ENCODE measurements around the gene STRADB. TPM values are rescaled to one million over a fixed set of nuclear protein-coding genes. Genes with fewer than 3 reads are reported as not detected.
A peak's percentile ranks its signal among the peaks of the same experiment; 100 is the strongest.

STRADB gene
- total RNA-seq, 5 donors from 2014 or later (not counting 1 experiment from before 2014, with no cell fraction given) = 10.2 to 24.2 (median 18.0) TPM

DNA sequence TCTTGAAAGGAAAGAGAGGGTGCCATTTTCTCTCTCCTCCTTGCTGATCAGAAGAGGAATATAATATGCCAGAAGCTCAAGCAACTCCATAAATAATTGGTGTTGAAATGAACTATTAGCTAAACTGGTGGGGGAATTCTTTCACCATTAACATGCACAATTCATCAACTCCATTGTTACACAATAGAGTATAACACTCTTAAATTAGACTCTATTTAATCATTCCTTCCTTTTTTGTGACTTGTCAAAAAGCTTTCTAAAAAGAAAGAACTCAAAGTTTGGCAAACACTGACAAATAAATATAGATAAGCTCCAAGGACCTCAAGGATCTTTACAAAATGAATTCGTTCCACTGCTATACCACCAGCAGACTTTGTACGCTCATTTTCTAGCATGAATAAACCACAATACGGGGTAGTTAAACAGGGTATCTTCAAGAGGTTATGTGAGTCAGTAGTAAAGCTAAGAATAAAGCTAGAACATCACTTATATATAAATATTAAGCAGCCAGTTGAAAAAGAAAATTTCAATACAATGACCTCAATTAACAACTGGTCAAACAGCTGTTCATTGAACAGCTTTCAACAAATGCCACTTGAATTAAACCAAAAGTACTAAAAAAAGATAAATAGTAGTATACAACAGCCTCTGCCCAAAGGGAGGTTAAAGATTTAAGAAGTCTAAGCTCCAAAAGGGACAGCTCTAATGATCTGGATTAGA is 6.6 kb upstream of the STRADB start:
- Mint-ChIP-seq H3K4me1 (peaks cover 9 to 66% (median 66%) of the 10 kb centered on the region in 3 donors), H3K27ac (no peak overlapping the region), H3K9me3 (no peaks in the 10 kb centered on the region), H3K4me3 (no peak overlapping the region), H3K27me3 (no peaks in the 10 kb centered on the region), H3K36me3 (peaks cover 19% of the 10 kb centered on the region)
- WGBS (ENCODE audit: insufficient coverage) = no CpG with 5 or more reads among the region's 3 CpGs
- Histone ChIP-seq H3K4me3 (ENCODE audit: control insufficient read depth in 1 of 2, extremely low read depth in 1 of 2, low read length in 1 of 2) (no peak overlapping the region), H3K9me3 (no peaks in the 10 kb centered on the region), H3K4me1 (ENCODE audit: control insufficient read depth in 1 of 2, extremely low read depth in 1 of 2, insufficient read depth in 2 of 2, low read length in 2 of 2) (peaks cover 23 to 30% of the 10 kb centered on the region in 2 experiments), H3K36me3 (ENCODE audit: control insufficient read depth in 2 of 2, extremely low read depth in 1 of 2, insufficient read depth in 1 of 2, low read length in 1 of 2) (no peaks in the 10 kb centered on the region), H3K27me3 (replicated peaks in 1 of 2; ENCODE audit: control insufficient read depth in 2 of 2, extremely low read depth in 1 of 2, insufficient read depth in 2 of 2, low read length in 1 of 2) (no peaks in the 10 kb centered on the region), H3K27ac (ENCODE audit: low read length) (no peak overlapping the region)
- no peak for ATAC-seq (replicated peaks in 1 of 4)
- ChIA-PET POLR2A (interaction anchor here in 1 of 2 donors (0.5 kb wide), 1 partner anchor 481 kb away, joined by 3 read pairs; no protein-coding TSS in a partner anchor), CTCF (interaction anchor here (0.9 to 1.2 kb wide), 2 partner anchors 11 to 38 kb away, joined by 3 read pairs; no protein-coding TSS in a partner anchor)
- DNase-seq = no peak

DNA sequence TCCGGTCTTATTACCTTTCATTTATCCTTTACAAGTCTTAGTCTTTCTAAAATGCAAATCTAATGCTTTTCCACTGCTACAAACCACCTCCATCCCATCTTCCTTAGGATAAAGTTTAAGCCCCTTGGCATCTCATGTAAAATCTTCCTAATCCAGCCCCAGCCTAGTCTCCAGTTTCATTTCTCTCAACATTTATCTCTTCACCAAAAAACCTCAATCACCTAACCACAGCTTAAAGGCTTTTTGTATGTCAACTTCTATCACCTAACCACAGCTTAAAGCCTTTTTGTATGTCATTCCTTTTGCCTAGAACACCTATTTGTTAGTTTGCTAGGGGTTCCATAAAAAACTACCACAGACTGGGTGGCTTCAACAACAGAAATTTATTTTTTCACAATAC is 4.5 kb upstream of the STRADB start:
- no peaks in the 10 kb centered on the region for H3K27me3 ChIP-seq (replicated peaks in 1 of 2; ENCODE audit: control insufficient read depth in 2 of 2, extremely low read depth in 1 of 2, insufficient read depth in 2 of 2, low read length in 1 of 2)
- Mint-ChIP-seq H3K4me1 (peaks cover 15 to 61% (median 56%) of the 10 kb centered on the region in 3 donors), H3K27me3 (no peaks in the 10 kb centered on the region), H3K9me3 (no peaks in the 10 kb centered on the region), H3K27ac (peak overlapping the region; percentile 62 to 74), H3K36me3 (peaks cover 14% of the 10 kb centered on the region), H3K4me3 (peak overlapping the region; percentile 46 to 99 (median 60))
- WGBS (ENCODE audit: insufficient coverage) = 50% methylated on average over 1 of the region's 1 CpG
- no peaks in the 10 kb centered on the region for H3K36me3 ChIP-seq (ENCODE audit: control insufficient read depth in 2 of 2, extremely low read depth in 1 of 2, insufficient read depth in 1 of 2, low read length in 1 of 2)
- H3K4me3 ChIP-seq (ENCODE audit: control insufficient read depth in 1 of 2, extremely low read depth in 1 of 2, low read length in 1 of 2) = no peak overlapping the region
- ChIA-PET CTCF (interaction anchor here in 1 of 2 donors (0.6 to 1.2 kb wide), 4 partner anchors 15 to 84 kb away, joined by 3 to 8 read pairs (median 4); no protein-coding TSS in a partner anchor), POLR2A (interaction anchor here in 1 of 2 donors (0.6 to 1.4 kb wide), 3 partner anchors 11 to 629 kb away, joined by 3 read pairs; no protein-coding TSS in a partner anchor)
- no peaks in the 10 kb centered on the region for H3K9me3 ChIP-seq
- peak in 1 of 35 experiments; percentile 58 for DNase-seq
- H3K4me1 ChIP-seq (ENCODE audit: control insufficient read depth in 1 of 2, extremely low read depth in 1 of 2, insufficient read depth in 2 of 2, low read length in 2 of 2) = peaks cover 31 to 33% of the 10 kb centered on the region in 2 experiments
- ATAC-seq (replicated peaks in 1 of 4) = peak in 1 of 4 experiments; percentile 11
- peak overlapping the region; percentile 3 for H3K27ac ChIP-seq (ENCODE audit: low read length)

DNA sequence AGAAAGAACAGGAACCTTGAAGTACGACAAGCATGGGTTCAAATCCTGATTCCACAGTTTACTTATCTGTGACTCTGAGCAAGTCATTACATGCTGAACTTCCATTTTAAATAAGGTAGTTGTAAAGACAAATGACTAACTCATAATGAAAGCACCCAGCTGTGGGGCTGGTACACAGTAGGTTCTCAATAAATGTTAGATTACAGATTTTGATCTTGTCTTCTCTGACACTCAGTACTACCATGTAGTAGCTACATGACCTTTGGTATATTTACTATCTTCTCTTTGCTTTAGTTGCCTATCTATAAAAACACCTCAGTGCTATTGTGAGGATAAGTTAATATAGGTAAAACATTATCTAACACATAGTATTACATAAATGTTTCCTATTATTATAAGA is 3.5 kb upstream of the STRADB start:
- Histone ChIP-seq H3K4me1 (ENCODE audit: control insufficient read depth in 1 of 2, extremely low read depth in 1 of 2, insufficient read depth in 2 of 2, low read length in 2 of 2) (peaks cover 35 to 36% of the 10 kb centered on the region in 2 experiments), H3K36me3 (ENCODE audit: control insufficient read depth in 2 of 2, extremely low read depth in 1 of 2, insufficient read depth in 1 of 2, low read length in 1 of 2) (no peaks in the 10 kb centered on the region), H3K9me3 (no peaks in the 10 kb centered on the region), H3K27me3 (replicated peaks in 1 of 2; ENCODE audit: control insufficient read depth in 2 of 2, extremely low read depth in 1 of 2, insufficient read depth in 2 of 2, low read length in 1 of 2) (no peaks in the 10 kb centered on the region), H3K27ac (ENCODE audit: low read length) (peak overlapping the region; percentile 3), H3K4me3 (ENCODE audit: control insufficient read depth in 1 of 2, extremely low read depth in 1 of 2, low read length in 1 of 2) (no peak overlapping the region)
- WGBS (ENCODE audit: insufficient coverage) = no CpG with 5 or more reads among the region's 1 CpG
- ChIA-PET CTCF (interaction anchor here in 1 of 2 donors (0.6 kb wide), 1 partner anchor 14 kb away, joined by 3 read pairs; no protein-coding TSS in a partner anchor), POLR2A (interaction anchor here (0.5 to 1.1 kb wide), 4 partner anchors 12 to 640 kb away, joined by 3 to 4 read pairs (median 3); no protein-coding TSS in a partner anchor)
- H3K9me3 Mint-ChIP-seq = no peaks in the 10 kb centered on the region
- peak overlapping the region; percentile 62 to 74 for H3K27ac Mint-ChIP-seq
- H3K36me3 Mint-ChIP-seq = peaks cover 14% of the 10 kb centered on the region
- DNase-seq = no peak
- H3K27me3 Mint-ChIP-seq = no peaks in the 10 kb centered on the region
- ATAC-seq (replicated peaks in 1 of 4) = no peak
- peaks cover 21 to 67% (median 63%) of the 10 kb centered on the region in 3 donors for H3K4me1 Mint-ChIP-seq
- H3K4me3 Mint-ChIP-seq = peak overlapping the region in 2 of 3 donors; percentile 65 to 99

DNA sequence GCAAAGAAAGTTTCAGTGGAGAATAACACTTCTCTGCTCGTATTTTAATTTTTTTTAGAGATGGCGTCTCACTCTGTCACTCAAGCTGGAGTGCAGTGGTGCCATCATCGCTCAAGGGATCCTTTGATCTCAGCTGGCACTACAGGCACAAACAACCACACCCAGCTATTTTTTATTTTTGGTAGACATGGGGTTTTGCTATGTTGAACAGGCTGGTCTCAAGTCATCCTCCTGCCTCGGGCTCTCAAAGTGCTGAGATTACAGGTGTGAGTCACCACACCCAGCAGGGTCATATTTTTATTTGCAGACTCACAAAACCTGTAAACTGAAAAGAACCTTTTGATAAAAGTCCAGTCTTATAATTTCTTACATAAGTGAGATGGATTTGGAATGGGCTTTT is 2.8 kb upstream of the STRADB start:
- no peaks in the 10 kb centered on the region for H3K27me3 ChIP-seq (replicated peaks in 1 of 2; ENCODE audit: control insufficient read depth in 2 of 2, extremely low read depth in 1 of 2, insufficient read depth in 2 of 2, low read length in 1 of 2)
- no peaks in the 10 kb centered on the region for H3K27me3 Mint-ChIP-seq
- H3K36me3 Mint-ChIP-seq = peaks cover 14% of the 10 kb centered on the region
- POLR2A ChIA-PET = interaction anchor here in 1 of 2 donors (0.5 to 0.8 kb wide), 6 partner anchors 16 to 259 kb away, joined by 3 to 6 read pairs (median 4); no protein-coding TSS in a partner anchor
- no peaks in the 10 kb centered on the region for H3K9me3 ChIP-seq
- 60% methylated on average over 1 of the region's 4 CpGs for WGBS (ENCODE audit: insufficient coverage)
- DNase-seq = peak in 29 of 35 experiments; percentile 6 to 62 (median 24)
- H3K27ac Mint-ChIP-seq = peak overlapping the region; percentile 62 to 74
- ATAC-seq (replicated peaks in 1 of 4) = peak in 1 of 4 experiments; percentile 7
- peaks cover 27 to 68% (median 68%) of the 10 kb centered on the region in 3 donors for H3K4me1 Mint-ChIP-seq
- H3K4me3 ChIP-seq (ENCODE audit: control insufficient read depth in 1 of 2, extremely low read depth in 1 of 2, low read length in 1 of 2) = no peak overlapping the region
- H3K4me1 ChIP-seq (ENCODE audit: control insufficient read depth in 1 of 2, extremely low read depth in 1 of 2, insufficient read depth in 2 of 2, low read length in 2 of 2) = peaks cover 35 to 36% of the 10 kb centered on the region in 2 experiments
- CTCF ChIA-PET = interaction anchor here in 1 of 2 donors (0.6 kb wide), 2 partner anchors 13 to 202 kb away, joined by 3 to 5 read pairs; no protein-coding TSS in a partner anchor
- peak overlapping the region; percentile 59 to 99 (median 65) for H3K4me3 Mint-ChIP-seq
- H3K9me3 Mint-ChIP-seq = no peaks in the 10 kb centered on the region
- H3K27ac ChIP-seq (ENCODE audit: low read length) = peak overlapping the region; percentile 39
- no peaks in the 10 kb centered on the region for H3K36me3 ChIP-seq (ENCODE audit: control insufficient read depth in 2 of 2, extremely low read depth in 1 of 2, insufficient read depth in 1 of 2, low read length in 1 of 2)

DNA sequence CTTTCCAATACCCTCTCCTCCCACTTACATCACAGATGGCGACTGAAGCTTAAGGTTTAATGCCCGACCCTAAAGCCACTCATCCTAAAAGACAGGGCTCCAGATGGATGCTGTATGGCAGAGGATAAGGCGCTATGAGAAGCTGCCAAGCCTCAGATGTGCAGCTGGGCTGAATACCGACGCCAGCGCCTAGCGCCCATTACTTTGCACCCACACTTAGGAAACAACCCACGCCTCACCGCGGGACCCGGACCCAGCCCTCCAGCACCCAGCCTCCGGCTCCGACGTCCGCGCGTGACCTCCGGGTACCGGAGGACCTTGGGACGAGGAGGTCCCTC is 617 bp upstream of the STRADB start:
- Histone ChIP-seq H3K9me3 (no peaks in the 10 kb centered on the region), H3K4me3 (ENCODE audit: control insufficient read depth in 1 of 2, extremely low read depth in 1 of 2, low read length in 1 of 2) (peak overlapping the region; percentile 86 to 95), H3K4me1 (ENCODE audit: control insufficient read depth in 1 of 2, extremely low read depth in 1 of 2, insufficient read depth in 2 of 2, low read length in 2 of 2) (peaks cover 35 to 36% of the 10 kb centered on the region in 2 experiments), H3K27ac (ENCODE audit: low read length) (peak overlapping the region; percentile 79), H3K27me3 (replicated peaks in 1 of 2; ENCODE audit: control insufficient read depth in 2 of 2, extremely low read depth in 1 of 2, insufficient read depth in 2 of 2, low read length in 1 of 2) (no peaks in the 10 kb centered on the region), H3K36me3 (ENCODE audit: control insufficient read depth in 2 of 2, extremely low read depth in 1 of 2, insufficient read depth in 1 of 2, low read length in 1 of 2) (no peaks in the 10 kb centered on the region)
- ATAC-seq (replicated peaks in 1 of 4) (peak; percentile 7 to 23 (median 14)), DNase-seq (no peak)
- Mint-ChIP-seq H3K36me3 (peaks cover 14% of the 10 kb centered on the region), H3K4me3 (peak overlapping the region; percentile 96 to 99 (median 96)), H3K27me3 (no peaks in the 10 kb centered on the region), H3K27ac (peak overlapping the region; percentile 92 to 95), H3K9me3 (no peaks in the 10 kb centered on the region), H3K4me1 (peaks cover 32 to 63% (median 58%) of the 10 kb centered on the region in 3 donors)
- POLR2A ChIA-PET = interaction anchor here (0.6 to 1.1 kb wide), 11 partner anchors 29 to 1320 kb away, joined by 3 to 12 read pairs (median 5); partner anchors contain the start of gene CLK1 (in 1 of the 2)
- CTCF ChIA-PET = interaction anchor here (0.5 to 1.9 kb wide), 12 partner anchors 16 to 1564 kb away, joined by 3 to 16 read pairs (median 3); partner anchors contain the start of genes CASP8 (in 1 of the 2), KCTD18 (in 1 of the 2) and NBEAL1 (in 1 of the 2)
- 0% methylated on average over 17 of the region's 20 CpGs for WGBS (ENCODE audit: insufficient coverage)
